Loucy (cell line): ENCODE results near the gene JPH2.

Experiments used
- H2AFZ ChIP-seq: fragments of 200-600 bp; sonication (generic); 2 replicates; pipeline ENCODE4 v1.6.0; 2016; ENCODE audit warnings: antibody characterized with exemption, mild to moderate bottlenecking, low read length, moderate library complexity
- H3F3A ChIP-seq: fragments of 200-600 bp; 2 replicates; pipeline ENCODE4 v1.6.0; 2016; ENCODE audit warnings: antibody characterized with exemption, low read depth, mild to moderate bottlenecking
- H3K27me3 ChIP-seq: fragments of 200-600 bp; sonication (generic); 2 replicates; pipeline ENCODE4 v1.6.1; 2014; ENCODE audit warnings: low read length, mild to moderate bottlenecking; ENCODE audit not compliant: insufficient read depth, poor library complexity, severe bottlenecking
- H3K36me3 ChIP-seq: fragments of 200-600 bp; sonication (generic); 2 replicates; pipeline ENCODE4 v1.6.1; 2016; ENCODE audit warnings: low read length; ENCODE audit not compliant: insufficient read depth
- H3K4me1 ChIP-seq: fragments of 200-600 bp; sonication (generic); 2 replicates; pipeline ENCODE4 v1.5.1; 2014; ENCODE audit warnings: low read length, mild to moderate bottlenecking; ENCODE audit not compliant: insufficient read depth, poor library complexity, severe bottlenecking
- H3K4me2 ChIP-seq: fragments of 200-600 bp; sonication (generic); 2 replicates; pipeline ENCODE4 v1.6.0; 2014; ENCODE audit warnings: antibody characterized with exemption, low read length, low read depth, mild to moderate bottlenecking; ENCODE audit not compliant: poor library complexity, severe bottlenecking
- H3K4me3 ChIP-seq: fragments of 200-600 bp; sonication (generic); 2 replicates; pipeline ENCODE4 v1.5.1; 2014; ENCODE audit warnings: low read length, mild to moderate bottlenecking, mixed read lengths; ENCODE audit not compliant: poor library complexity, severe bottlenecking
- H3K79me2 ChIP-seq: fragments of 200-600 bp; sonication (generic); 2 replicates; pipeline ENCODE4 v1.6.1; 2014; ENCODE audit warnings: low read length; ENCODE audit not compliant: insufficient read depth
- H3K9ac ChIP-seq: fragments of 200-600 bp; sonication (generic); 2 replicates; pipeline ENCODE4 v1.6.0; 2014; ENCODE audit warnings: mild to moderate bottlenecking, low read depth, low read length, moderate library complexity; ENCODE audit not compliant: poor library complexity, severe bottlenecking
- H3K9me2 ChIP-seq: fragments of 200-600 bp; sonication (generic); replicated peaks from 2 replicates; pipeline ENCODE4 v1.6.1; 2016; ENCODE audit warnings: low read depth, low read length, mixed read lengths
- H3K9me3 ChIP-seq: fragments of 200-600 bp; sonication (generic); 2 replicates; pipeline ENCODE4 v1.6.1; 2014; ENCODE audit warnings: mild to moderate bottlenecking, antibody characterized with exemption, low read length, low read depth; ENCODE audit not compliant: insufficient read depth
- H4K20me1 ChIP-seq: fragments of 200-600 bp; sonication (generic); 2 replicates; pipeline ENCODE4 v1.6.0; 2014; ENCODE audit warnings: antibody characterized with exemption, low read length, mild to moderate bottlenecking; ENCODE audit not compliant: insufficient read depth, poor library complexity, severe bottlenecking
- CTCF ChIP-seq: fragments of 200-600 bp; sonication (generic); conservative IDR thresholded peaks from 2 replicates; pipeline ENCODE4 v1.5.1; 2014; ENCODE audit warnings: mild to moderate bottlenecking, antibody characterized with exemption, low read length
- EZH2phosphoT487 ChIP-seq: fragments of 200-600 bp; IDR thresholded peaks from 2 replicates; pipeline ENCODE4 v1.6.1; 2018; ENCODE audit warnings: antibody characterized with exemption, mild to moderate bottlenecking, moderate library complexity, borderline replicate concordance

JPH2 gene

GRCh38 chr20:44087051-44087856 lies 99.7 kb downstream of the JPH2 start:
- no peak for TF ChIP-seq CTCF
- TF ChIP-seq EZH2phosphoT487, result no peak
- Histone ChIP-seq H3K36me3 (no peaks in the 10 kb centered on the region), H3K9ac (no peak overlapping the region), H3K4me1 (peaks cover 13% of the 10 kb centered on the region), H3K79me2 (no peaks in the 10 kb centered on the region), H3F3A (no peaks in the 10 kb centered on the region), H2AFZ (no peak overlapping the region), H3K4me3 (no peak overlapping the region), H3K9me2 (no peaks in the 10 kb centered on the region), H3K27me3 (no peaks in the 10 kb centered on the region), H3K4me2 (no peak overlapping the region), H4K20me1 (no peaks in the 10 kb centered on the region), H3K9me3 (no peaks in the 10 kb centered on the region)

GRCh38 chr20:44085616-44086434 lies 101.2 kb downstream of the JPH2 start:
- H3K4me2 ChIP-seq, result no peak overlapping the region
- no peak overlapping the region for H3K9ac ChIP-seq
- no peak overlapping the region for H3K4me3 ChIP-seq
- H2AFZ ChIP-seq, result no peak overlapping the region
- no peaks in the 10 kb centered on the region for H3K9me2 ChIP-seq
- TF ChIP-seq CTCF (no peak), EZH2phosphoT487 (no peak)
- no peaks in the 10 kb centered on the region for H3K79me2 ChIP-seq
- no peaks in the 10 kb centered on the region for H3F3A ChIP-seq
- H3K36me3 ChIP-seq, result no peaks in the 10 kb centered on the region
- H3K27me3 ChIP-seq, result no peaks in the 10 kb centered on the region
- H3K9me3 ChIP-seq, result no peaks in the 10 kb centered on the region
- peaks cover 8% of the 10 kb centered on the region for H3K4me1 ChIP-seq
- H4K20me1 ChIP-seq, result no peaks in the 10 kb centered on the region

GRCh38 chr20:44084891-44085290 lies 102.1 kb downstream of the JPH2 start:
- Histone ChIP-seq H4K20me1 (no peaks in the 10 kb centered on the region), H3K4me2 (no peak overlapping the region), H2AFZ (no peak overlapping the region), H3K4me3 (no peak overlapping the region), H3F3A (no peaks in the 10 kb centered on the region), H3K9me3 (no peaks in the 10 kb centered on the region), H3K79me2 (no peaks in the 10 kb centered on the region), H3K36me3 (no peaks in the 10 kb centered on the region), H3K9ac (no peak overlapping the region), H3K9me2 (no peaks in the 10 kb centered on the region), H3K4me1 (peaks cover 8% of the 10 kb centered on the region), H3K27me3 (no peaks in the 10 kb centered on the region)
- TF ChIP-seq CTCF, result no peak
- no peak for TF ChIP-seq EZH2phosphoT487
